RWPE2 (cell line): Measurements from ENCODE around the gene ABI1.
A peak's percentile ranks its signal among the peaks of the same experiment; 100 is the strongest.

ENCODE experiments used
- ATAC-seq: fragments of 200-7000 bp; cut with Tn5 transposase; 3 replicates; pipeline ENCODE4 v1.9.1; 2021; ENCODE audit warnings: low read depth
- DNase-seq: peaks from one replicate; pipeline ENCODE4 v3.0.0-alpha.2; 2020; ENCODE audit warnings: low spot score
- H3K27ac ChIP-seq: fragments of 450-650 bp; 2 replicates; pipeline ENCODE4 v1.5.1; 2017; ENCODE audit warnings: mild to moderate bottlenecking; ENCODE audit not compliant: poor library complexity, severe bottlenecking
- H3K27me3 ChIP-seq: fragments of 250-450 bp; sonication (Bioruptor Pico); 2 replicates; pipeline ENCODE4 v1.5.1; 2021; ENCODE audit warnings: mild to moderate bottlenecking, moderate library complexity; ENCODE audit not compliant: insufficient read depth, poor library complexity, severe bottlenecking
- H3K36me3 ChIP-seq: fragments of 250-450 bp; sonication (Bioruptor Pico); 2 replicates; pipeline ENCODE4 v1.5.1; 2020; ENCODE audit warnings: low read depth, mild to moderate bottlenecking, moderate library complexity
- H3K4me1 ChIP-seq: fragments of 250-450 bp; sonication (Bioruptor Pico); 2 replicates; pipeline ENCODE4 v1.5.1; 2021; ENCODE audit warnings: mild to moderate bottlenecking, moderate library complexity; ENCODE audit not compliant: insufficient read depth, poor library complexity, severe bottlenecking
- H3K4me3 ChIP-seq: fragments of 250-450 bp; sonication (Bioruptor Pico); 2 replicates; pipeline ENCODE4 v1.5.1; 2021; ENCODE audit warnings: mild to moderate bottlenecking, moderate library complexity; ENCODE audit not compliant: severe bottlenecking
- H3K9me3 ChIP-seq: fragments of 250-450 bp; sonication (Bioruptor Pico); 2 replicates; pipeline ENCODE4 v1.5.1; 2021; ENCODE audit warnings: mild to moderate bottlenecking, moderate library complexity; ENCODE audit not compliant: severe bottlenecking
- TF ChIP-seq, protein P1 (sequence below): fragments of 450-650 bp; IDR thresholded peaks from one replicate; pipeline ENCODE4 v1.5.1; 2017; ENCODE audit warnings: mild to moderate bottlenecking, moderate library complexity; ENCODE audit not compliant: poor library complexity, severe bottlenecking

Gene ABI1

DNA sequence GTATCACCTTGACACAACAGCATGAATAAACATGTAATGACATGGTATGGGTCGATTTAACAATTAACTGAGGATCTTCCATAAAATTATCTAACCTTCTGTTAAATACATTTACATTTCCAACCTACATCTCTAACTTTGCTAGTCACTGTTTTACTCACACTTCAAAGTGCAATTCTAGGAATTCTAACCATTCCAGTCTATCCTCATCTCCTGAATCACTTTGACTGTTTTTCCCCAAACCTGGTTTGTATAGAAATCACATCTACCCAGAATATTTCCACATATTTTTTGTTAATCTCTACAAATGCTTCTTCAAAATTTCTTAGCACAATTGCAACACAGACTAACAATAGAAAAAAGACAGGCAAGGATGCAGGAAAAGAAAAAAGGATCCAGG is 6.2 kb downstream of the ABI1 start:
- Histone ChIP-seq H3K9me3 (no peaks in the 10 kb centered on the region), H3K27me3 (no peaks in the 10 kb centered on the region), H3K36me3 (no peaks in the 10 kb centered on the region), H3K4me3 (no peak overlapping the region), H3K27ac (peak overlapping the region; percentile 5), H3K4me1 (peaks cover 21% of the 10 kb centered on the region)
- TF ChIP-seq, protein P1, sequence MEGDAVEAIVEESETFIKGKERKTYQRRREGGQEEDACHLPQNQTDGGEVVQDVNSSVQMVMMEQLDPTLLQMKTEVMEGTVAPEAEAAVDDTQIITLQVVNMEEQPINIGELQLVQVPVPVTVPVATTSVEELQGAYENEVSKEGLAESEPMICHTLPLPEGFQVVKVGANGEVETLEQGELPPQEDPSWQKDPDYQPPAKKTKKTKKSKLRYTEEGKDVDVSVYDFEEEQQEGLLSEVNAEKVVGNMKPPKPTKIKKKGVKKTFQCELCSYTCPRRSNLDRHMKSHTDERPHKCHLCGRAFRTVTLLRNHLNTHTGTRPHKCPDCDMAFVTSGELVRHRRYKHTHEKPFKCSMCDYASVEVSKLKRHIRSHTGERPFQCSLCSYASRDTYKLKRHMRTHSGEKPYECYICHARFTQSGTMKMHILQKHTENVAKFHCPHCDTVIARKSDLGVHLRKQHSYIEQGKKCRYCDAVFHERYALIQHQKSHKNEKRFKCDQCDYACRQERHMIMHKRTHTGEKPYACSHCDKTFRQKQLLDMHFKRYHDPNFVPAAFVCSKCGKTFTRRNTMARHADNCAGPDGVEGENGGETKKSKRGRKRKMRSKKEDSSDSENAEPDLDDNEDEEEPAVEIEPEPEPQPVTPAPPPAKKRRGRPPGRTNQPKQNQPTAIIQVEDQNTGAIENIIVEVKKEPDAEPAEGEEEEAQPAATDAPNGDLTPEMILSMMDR = no peak
- DNase-seq (no peak), ATAC-seq (no peak)

DNA sequence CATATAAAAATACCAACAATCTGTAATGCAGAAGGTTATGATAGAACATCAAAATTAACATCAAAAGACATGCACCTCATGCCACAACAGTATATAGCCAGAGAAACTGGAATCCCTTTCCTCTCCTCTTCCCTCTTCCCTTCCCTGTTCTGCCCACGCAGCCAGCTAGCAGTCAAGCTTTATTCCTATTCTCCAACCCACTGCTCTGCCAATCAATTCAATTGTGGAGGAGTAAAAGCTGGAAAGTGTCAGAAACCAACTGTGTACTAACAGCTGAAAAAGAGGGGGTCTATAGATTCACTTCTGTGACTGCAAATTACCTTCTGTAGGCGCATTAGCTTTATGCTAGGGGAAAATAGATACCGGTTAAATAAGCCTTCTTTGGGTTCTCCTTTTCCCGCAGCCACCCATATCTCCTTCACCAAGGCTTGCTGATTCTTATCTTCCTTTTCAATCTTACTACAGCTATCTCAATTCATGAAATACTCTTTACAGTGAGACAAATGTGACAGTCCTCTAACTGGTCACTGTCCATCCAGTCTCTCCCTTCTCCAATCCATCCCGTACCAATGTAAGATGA is 16.3 kb downstream of the ABI1 start:
- no peak for DNase-seq
- Histone ChIP-seq H3K9me3 (no peaks in the 10 kb centered on the region), H3K36me3 (0 out of 2 replicates have a peak, but pooled peaks cover 3% of the 10 kb centered on the region), H3K27me3 (no peaks in the 10 kb centered on the region), H3K4me1 (peaks cover 9% of the 10 kb centered on the region), H3K27ac (peak overlapping the region; percentile 21), H3K4me3 (no peak overlapping the region)
- TF ChIP-seq, protein P1 = no peak
- ATAC-seq = no peak

DNA sequence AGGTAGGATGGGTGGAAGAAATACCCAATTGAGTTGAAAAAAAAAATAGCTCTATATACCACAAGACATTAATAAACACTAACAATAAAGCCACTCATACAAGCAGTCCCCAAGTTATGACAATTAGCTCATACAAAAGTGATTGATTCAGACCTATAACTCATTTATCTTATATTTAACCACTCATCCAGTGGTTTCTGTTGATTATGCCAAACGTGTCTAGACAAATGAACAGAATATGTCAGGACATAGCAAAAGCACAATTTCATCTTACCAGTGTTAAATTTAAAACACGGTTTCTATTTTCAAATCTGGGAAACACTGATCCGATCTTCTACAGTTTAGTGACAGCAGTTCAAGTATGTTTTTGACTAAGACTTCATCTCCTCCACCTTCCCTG is 17.0 kb downstream of the ABI1 start:
- 0 out of 2 replicates have a peak, but pooled peaks cover 3% of the 10 kb centered on the region for H3K36me3 ChIP-seq
- H3K27ac ChIP-seq = peak overlapping the region; percentile 21
- no peak overlapping the region for H3K4me3 ChIP-seq
- ATAC-seq (no peak; the same call in 2 of the 3 replicates), DNase-seq (no peak)
- H3K4me1 ChIP-seq = peaks cover 9% of the 10 kb centered on the region
- H3K9me3 ChIP-seq = no peaks in the 10 kb centered on the region
- TF ChIP-seq, protein P1 = no peak
- H3K27me3 ChIP-seq = no peaks in the 10 kb centered on the region

DNA sequence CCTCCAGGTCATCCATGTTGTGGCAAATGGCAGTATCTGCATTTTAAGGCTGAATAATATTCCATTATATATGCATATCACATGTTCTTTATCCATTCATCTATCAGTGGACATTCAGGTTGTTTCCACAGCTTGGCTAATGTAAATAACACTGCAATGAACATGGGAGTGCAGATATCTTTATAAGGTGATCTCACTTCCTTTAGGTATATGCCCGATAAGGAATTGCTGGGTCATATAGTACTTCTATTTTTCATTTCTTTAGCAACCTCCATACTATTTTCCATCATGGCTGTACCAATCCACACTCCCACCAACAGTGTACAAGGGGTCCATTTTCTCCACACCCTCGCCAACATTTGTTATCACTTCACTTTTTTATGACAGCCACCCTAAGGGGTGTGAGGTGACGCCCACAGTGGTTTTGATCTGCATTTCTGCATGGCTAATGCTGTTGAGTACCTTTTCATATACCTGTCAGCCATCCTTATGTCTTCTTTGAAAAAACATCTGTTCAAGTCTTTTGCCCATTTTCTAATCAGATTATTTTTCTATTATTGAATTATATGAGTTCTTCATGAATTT is 18.9 kb downstream of the ABI1 start:
- TF ChIP-seq, protein P1 = no peak
- no peak for DNase-seq
- Histone ChIP-seq H3K36me3 (0 out of 2 replicates have a peak, but pooled peaks cover 3% of the 10 kb centered on the region), H3K27ac (no peak overlapping the region), H3K9me3 (no peaks in the 10 kb centered on the region), H3K27me3 (no peaks in the 10 kb centered on the region), H3K4me3 (no peak overlapping the region), H3K4me1 (peaks cover 9% of the 10 kb centered on the region)
- ATAC-seq = no peak
